Measurements from ENCODE around the gene RIC3.

RIC3 gene

DNA sequence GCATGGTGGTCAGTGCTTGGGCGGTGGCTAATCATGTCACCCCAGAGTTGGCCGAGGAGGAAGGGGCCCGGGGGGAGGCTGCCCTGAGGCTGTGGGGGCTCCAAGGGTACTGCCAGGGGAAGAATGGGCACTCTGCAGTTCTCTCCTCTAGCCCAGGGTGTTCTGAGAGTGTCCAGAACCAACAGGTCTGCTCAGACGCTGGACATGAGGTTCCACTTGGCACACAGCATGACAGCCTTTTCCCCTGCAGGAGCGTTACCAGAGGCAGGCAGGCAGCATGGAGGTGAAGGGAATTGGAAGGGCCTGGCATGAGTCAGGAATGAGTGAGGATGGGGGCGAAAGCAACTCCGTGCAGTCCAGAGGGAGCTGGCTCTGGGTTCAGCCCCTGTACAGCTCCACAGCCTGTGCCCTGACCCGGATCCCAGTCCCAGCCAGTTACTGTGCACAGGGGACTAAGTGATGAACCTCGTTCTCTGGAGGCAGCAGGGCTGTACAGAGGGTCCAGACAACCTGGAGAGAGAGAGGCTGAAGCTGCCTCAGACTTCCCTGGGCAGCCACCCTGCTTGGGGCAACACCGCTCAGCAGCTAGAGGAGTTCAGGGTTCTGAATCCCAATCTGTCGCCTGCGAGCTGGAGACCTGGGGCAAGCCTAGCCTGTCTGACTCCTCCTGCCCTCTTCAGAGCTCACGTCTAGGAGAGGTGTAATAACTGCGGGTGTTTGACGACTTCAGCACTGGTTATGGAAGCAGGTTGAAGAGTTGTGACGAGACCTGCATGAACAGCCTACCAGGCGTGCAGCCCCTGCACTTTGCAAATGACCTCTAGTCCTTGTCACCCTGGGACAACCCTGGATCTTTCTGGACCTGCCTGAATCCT is 102.6 kb downstream of the RIC3 start:
- no peak for DNase-seq

DNA sequence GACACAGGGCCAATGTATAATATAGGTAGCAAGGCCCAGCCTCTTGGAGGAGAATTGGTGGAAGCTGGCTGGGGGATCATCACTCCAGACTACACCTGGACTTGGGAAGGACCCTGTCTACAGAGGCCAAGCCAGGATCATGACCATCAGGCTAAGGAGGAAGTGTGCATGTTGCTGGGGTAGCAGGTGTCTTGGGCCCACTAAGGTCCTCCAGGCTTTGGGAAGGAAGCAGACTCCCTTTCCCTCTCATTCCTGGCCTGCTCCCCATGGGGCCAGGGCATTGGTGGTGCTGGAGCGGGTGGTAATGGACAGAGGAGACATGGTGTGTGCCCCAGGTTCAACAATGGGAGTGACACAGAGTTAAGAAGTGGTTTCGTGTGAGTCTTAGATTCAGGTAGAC is 103.8 kb downstream of the RIC3 start:
- DNase-seq = no peak

DNA sequence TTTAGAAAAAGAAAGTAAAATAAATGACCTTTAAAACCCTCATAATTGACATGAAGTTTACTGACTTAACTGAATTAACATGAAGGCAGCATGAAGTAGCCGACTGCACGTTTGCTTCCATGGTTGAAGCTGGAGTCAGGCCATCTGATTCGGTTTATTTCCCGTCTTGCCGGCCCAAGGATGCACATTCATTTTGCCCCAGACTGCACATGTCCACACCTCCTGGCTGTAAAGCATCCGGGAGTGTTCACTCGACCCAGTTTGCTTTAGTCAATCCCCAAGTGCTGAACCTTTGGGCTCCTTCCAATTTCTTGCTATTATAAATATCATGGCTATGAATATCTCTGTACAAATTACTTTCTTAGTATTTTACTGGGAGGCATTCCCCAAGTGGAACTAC is 105.5 kb downstream of the RIC3 start:
- no peak for DNase-seq

DNA sequence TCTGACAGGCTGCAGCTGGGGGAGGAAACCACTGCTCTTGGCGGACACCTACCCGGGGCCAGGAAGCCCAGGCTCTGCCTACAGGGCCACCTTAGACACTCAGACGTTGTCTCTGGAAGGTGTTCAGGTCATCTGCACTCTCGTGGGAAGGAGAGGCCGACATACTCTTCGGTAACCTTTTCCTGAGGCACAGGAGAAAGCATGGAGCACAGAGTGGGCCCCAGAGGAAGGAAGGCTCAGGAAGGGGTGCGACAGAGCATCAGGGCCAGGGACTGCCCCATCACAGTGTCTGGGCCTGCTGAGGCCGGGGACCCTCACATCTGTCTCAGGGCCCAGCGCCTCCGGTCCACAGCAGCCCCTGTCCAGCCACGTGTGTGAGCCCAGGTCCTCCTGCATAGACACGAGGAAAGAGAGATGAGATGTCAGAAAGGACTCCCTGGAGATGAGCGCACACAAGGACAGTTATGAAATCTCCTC is 106.0 kb downstream of the RIC3 start:
- DNase-seq = no peak

DNA sequence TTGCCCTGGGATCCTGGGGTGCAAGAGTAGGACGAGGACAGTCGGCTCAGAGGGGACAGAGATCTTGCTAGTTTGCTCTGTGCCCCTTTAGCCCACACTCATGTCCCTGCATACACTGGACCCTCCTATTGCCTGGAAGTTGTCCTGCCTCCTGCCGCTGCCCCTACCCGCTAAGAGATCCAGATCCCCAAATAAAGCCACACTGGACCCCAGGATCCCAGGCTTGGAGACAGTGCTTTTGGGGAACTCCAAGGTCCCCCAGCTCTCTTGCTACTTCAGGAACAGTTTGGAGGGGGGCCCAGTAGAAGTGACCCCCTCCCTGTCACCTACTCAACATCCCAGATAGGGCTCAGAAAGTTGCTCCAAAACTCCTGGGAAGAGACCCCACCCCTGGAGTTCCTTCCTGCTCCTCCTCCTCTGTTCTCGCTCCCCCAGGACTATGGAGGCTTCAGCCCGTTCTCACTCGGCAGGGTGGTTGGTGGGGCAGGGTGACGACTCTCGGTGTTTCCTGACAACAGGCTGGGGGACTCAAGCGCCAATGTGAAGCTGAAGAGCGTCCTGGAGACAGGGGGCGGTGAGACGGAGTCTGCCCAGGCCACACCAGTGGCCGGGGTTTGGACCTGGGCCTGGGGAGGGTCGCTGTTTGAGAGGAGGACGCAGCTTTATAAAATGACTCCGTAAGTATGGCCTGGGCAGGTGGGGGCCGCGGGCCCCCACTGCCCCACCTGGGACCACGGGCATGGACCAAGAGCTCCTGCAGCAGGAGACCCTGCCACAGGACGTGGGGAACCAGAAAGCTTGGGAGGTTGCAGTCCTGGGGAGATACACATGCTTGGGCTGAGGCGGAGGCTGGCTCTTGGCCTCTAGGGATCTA is 107.0 kb downstream of the RIC3 start:
- DNase-seq = no peak

DNA sequence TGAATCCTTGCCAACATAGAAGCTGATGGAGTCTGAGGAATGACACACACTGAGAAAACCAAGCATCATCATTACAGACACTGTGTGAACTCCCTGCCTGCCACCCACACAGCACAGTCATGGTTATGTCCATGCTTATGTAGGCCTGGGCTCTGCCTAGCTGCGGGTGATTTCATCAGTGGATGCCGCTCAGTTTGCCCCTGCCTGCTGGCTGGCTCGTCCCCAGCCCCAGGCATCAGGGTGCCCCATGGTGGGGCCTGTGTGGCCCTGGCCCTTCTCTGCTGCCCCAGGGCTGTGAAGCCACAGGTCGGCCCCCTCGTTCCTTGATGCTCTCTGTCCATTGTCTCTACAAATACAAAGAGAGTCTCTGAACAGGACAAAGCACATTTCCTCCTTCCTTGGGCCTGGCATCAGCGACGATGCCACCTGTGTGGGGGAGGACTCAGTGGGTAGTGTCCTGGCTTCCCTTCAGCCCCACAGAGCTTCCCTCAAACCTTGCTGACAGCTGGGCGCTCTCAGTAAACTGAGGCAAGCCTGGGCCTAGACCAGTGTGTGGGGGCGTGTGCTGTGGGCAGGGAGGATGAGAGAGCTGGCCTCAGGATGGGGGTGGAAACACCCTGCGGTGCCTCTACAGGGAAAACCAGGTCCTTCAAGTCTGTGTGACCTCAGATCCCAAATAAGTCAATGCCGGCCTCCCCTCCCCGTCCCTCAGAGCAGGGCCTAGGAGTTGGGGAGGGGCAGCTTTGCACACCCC is 107.8 kb downstream of the RIC3 start:
- DNase-seq = no peak

DNA sequence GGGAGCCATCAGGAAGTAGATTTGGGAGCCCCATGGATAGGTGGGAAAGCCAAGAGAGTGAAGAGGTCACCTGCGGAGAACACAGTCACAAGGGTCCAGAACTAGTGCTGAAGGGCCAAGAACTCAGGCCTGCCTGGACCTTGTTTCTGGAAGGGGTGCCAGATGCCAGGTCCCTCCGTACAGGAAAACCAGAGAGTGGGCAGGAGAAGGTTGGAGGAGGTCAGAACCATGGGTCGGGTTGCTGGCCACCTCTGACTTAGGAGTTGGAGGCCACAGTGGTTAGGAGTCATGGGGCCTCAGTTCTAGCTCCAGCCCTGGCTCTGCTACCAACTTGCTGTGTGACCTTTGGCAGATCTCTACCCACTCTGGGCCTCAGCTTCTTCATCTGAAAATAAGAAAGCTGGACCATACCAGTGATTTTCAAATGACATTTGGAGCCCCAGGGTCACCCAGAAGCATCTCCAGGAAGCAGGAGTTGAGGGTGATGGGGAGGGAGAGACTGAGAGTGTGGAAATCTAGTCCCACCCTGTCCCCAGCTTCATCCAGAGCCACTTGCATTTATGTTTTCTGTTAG is 108.6 kb downstream of the RIC3 start:
- no peak for DNase-seq

DNA sequence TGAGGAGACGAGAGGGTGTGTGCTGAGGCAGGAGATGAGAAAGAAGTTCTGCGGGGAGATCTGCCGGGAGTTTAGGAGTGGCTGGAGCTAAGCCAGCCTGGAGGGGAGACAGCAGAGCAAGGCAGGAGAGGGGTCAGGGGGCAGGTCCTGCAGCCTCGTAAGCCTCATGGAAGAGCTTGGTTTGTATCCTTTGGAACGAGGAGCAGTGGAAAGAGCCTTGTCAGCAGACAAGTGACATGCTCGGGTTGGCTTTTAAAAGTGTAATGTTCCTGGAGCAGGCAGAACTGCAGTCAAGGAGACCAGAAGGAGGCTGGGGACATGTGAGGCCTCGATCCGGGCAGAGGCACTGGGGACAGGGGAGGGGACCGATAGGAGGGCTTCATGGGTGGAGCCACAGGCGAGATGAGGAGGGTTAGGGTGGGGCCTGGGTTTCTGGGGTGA is 109.2 kb downstream of the RIC3 start:
- DNase-seq = no peak

DNA sequence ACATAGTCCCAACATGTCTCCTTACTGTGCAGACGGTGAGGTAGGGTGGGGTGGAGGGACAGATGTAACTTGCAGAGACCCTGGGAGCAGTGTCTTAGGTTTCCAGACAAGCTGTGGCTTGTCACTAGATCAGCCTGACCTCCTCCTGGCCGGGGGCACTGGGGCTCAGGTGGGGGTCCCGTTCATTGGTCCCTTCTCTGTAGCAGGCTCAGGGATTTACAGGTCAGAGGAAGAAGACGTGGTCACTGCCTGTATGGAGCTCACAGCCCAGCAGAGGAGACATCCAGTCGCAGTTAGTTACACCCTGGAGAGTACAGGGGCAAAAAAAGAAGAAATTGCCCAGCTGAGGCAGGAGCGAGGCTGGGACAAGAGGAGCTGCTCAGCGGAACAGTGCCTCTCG is 109.8 kb downstream of the RIC3 start:
- no peak for DNase-seq

DNA sequence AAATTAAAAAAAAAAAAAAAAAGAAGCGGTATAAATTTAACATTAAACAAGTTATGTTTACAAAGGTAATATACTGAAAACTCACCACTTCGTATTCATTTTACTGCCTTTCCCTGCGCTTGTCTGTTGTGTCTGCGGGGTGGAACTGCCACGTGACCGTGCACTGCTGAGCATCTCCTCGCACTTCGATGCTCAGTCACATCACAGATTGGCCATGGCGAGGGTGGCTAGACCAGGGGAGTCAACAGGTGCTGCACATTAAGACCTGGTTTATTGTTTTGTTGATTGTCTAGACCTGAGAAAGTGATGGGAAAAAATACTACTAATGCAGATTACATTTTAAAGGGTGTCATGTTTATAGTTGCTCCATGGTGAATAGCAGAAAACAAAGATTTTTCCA is 110.6 kb downstream of the RIC3 start:
- DNase-seq = no peak

DNA sequence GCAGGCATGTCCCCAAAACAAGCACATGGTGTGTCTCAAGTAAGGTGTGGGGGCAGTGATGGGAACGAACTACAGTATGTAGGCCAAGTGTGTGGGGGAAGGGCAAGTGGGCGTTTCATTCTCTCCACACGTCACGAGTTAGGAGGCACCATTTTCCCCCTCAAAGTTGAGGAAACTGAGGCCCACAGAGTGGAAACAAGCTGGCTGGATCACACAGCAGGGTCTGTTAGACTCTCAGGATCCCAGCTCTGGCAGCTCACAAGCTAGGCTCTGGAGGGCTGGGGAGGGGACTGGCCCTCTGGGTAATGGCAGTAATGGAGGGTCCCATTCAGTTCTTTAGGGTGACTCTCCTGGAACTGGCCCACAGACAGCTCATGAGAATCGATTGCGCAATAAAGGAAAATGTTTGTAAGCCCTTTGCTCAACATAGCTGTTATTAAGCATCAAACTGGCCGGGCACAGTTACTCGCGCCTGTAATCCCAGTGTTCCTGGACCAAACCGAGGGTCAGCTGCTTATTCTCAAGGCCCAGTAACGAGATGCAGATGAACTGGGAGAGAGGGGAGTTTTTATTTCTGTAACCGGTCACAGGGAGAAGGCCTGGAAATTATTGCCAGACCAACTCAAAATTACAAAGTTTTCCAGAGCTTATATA is 111.9 kb downstream of the RIC3 start:
- DNase-seq = no peak
